Erythroblast (primary cell): ENCODE measurements around the gene PRUNE2.
"Not testable (repeated sequence)": the region's sequence is repeated elsewhere in the genome, so short reads cannot be mapped to it uniquely, and the experiment has no call there.

Experiments
- DNase-seq, 2 experiments: peaks; one replicate each; lab custom pipeline; 2025; lab: John Stamatoyannopoulos, UW
- GATA1 ChIP-seq: IDR thresholded peaks from 2 replicates; pipeline ENCODE4 v1.6.1; 2011; ENCODE audit warnings: low read depth, mild to moderate bottlenecking, control low read depth, low read length, moderate library complexity
- POLR2A ChIP-seq: IDR thresholded peaks from 2 replicates; pipeline ENCODE4 v1.6.1; 2011; ENCODE audit warnings: mild to moderate bottlenecking, low read length

PRUNE2 gene

GRCh38 chr9:76603931-76604570 lies 301.9 kb downstream of the PRUNE2 start:
- TF ChIP-seq POLR2A (no peak), GATA1 (no peak)
- no peak for DNase-seq

- TF ChIP-seq GATA1 (no peak), POLR2A (no peak)
- DNase-seq = no peak
Measured at GRCh38 chr9:76603448-76603895, 302.4 kb downstream of the PRUNE2 start.

- no peak for TF ChIP-seq GATA1
- TF ChIP-seq POLR2A = no peak
- no peak for DNase-seq
Measured at GRCh38 chr9:76602199-76602598, 303.7 kb downstream of the PRUNE2 start.

DNA sequence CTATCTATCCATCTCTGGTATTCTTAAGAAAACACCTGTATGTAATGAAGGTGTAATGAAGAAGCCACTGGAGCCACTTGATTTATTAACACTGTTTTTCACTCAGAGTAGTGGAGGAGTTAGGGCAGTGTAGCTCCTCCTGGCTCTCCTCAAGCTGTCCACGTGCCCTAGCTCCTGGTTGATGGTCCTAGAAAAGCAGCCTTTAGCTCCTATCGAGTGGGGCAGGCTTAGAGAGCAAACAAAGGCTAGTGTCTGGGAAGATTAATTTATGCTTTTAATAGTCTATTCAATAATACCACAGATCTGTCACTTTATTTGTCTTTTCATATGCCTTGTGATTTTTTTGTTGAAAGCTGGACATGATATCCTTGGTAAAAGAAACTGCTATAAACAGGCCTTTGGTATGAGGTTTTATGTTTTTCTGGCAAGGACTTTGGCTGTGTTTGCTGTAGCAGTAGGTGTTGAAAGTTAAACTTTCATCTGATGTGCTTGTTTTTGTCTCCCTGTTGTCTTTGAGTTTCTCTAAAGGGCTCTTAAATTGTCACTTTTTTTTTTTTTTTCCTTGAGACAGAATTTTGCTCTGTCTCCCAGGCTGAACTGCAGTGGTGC lies 305.8 kb downstream of the PRUNE2 start:
- no peak for DNase-seq
- TF ChIP-seq POLR2A = no peak
- no peak for TF ChIP-seq GATA1

- no peak for DNase-seq
- TF ChIP-seq GATA1 = no peak
- no peak for TF ChIP-seq POLR2A
Measured at GRCh38 chr9:76598981-76599380, 306.9 kb downstream of the PRUNE2 start.

GRCh38 chr9:76595645-76596044 lies 310.3 kb downstream of the PRUNE2 start:
- TF ChIP-seq GATA1 (no peak), POLR2A (no peak)
- no peak for DNase-seq

DNA sequence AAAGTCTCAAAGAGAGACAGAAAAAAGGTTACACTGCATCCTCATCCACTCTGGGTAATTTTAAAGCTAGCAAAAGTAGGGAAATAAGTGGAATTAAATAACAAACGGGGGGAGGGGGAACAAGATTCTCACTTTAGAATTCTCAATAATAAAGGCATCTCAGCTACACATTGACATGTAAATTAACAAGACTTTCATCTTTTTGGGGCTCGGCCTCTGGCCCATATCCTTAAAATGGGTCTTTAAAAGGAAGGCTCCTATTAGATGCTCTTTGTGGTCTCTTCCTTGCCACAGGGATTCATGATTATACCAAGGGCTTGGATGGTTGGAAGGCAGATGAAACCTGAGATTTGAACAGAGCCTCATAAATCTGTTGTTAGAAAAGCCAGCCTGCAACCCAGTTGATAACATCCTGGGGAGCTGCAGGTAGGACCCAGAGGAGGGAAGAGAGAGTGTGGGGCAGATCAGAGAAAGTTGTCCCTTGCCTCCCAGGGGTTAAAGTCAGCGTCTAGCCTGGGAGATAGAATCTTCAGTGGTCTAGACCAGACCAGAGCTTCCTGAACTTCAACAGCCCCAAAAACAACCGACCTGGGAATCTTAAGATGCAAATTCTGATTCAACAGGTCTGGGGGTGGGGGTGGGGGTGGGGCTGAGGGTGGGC lies 311.0 kb downstream of the PRUNE2 start:
- DNase-seq = no peak
- no peak for TF ChIP-seq POLR2A
- no peak for TF ChIP-seq GATA1

DNA sequence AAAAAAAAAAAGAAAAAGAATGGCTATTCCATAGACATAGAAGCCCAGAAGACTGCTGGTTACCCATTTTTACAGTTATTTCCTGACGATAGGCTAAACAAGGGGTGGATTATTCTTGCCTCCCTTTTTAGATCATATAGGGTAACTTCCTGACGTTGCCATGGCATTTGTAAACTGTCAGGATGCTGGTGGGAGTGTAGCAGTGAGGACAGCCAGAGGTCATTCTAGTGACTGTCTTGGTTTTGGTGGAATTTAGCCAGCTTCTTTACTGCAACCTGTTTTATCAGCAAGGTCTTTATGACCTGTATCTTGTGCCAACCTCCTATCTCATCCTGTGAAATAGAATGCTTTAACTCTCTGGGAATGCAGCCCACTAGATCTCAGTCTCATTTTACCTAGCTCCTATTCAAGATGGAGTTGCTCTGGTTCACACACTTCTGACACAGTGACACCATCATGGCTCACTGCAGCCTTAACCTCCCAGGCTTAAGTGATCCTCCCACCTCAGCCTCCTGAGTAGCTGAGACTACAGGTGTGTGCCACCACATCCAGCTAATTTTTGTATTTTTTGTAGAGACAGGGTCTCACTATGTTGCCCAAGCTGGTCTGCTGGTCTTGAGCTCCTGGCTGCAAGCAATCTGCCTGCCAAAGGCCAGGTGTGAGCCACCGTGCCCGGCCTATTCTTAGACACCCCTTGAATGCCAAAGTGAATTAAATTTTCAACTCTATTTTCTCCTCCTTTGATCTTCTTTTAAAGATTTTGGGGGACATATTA lies 311.8 kb downstream of the PRUNE2 start:
- not testable (repeated sequence) for DNase-seq

- no peak for DNase-seq
- TF ChIP-seq POLR2A (no peak), GATA1 (no peak)
Measured at GRCh38 chr9:76592974-76593347, 313.0 kb downstream of the PRUNE2 start.

DNA sequence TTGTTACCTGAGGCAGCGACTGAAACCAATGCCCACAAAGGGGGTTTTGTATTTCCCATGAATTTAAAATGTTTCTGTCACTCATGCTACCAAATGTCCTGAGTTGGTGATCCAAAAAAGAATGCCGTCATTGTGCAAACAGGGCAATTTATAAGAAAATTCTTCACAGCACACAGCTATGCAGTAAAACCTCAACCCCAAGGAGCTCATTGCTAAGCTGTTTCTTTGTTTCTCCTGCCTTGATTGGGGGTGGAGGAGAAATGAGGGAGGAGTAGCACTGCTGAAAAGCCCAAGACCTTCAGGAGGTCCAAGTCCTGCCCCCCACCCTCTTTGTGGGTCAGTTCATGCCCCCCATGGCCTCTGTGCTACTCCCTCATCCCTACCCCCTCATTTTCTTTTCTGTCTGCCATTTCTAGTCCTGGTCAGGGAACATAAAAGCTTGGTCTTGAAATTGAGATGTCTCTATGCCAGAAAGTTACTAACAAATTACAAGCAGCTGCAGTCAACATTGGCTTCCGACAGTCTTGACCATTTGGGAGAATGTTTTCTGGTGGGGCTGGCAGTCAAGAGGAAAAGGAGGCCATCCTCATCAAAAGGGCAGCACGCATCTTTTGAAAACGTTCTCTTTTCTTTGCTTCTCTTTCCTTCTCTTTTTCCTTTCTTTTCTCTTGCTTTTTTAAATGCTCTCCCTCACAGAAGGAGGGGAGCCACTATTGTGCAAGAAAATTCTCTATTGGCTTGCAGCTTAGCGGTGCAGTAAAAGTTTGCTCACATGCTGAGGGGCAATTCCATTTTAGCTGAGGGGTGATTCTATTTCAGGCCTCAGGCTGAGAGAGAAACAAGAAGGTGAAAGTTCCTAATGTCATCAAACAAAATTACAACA lies 313.6 kb downstream of the PRUNE2 start:
- no peak for DNase-seq
- TF ChIP-seq GATA1 (no peak), POLR2A (no peak)

- TF ChIP-seq GATA1 (no peak), POLR2A (no peak)
- no peak for DNase-seq
Measured at GRCh38 chr9:76591256-76591950, 314.5 kb downstream of the PRUNE2 start.

DNA sequence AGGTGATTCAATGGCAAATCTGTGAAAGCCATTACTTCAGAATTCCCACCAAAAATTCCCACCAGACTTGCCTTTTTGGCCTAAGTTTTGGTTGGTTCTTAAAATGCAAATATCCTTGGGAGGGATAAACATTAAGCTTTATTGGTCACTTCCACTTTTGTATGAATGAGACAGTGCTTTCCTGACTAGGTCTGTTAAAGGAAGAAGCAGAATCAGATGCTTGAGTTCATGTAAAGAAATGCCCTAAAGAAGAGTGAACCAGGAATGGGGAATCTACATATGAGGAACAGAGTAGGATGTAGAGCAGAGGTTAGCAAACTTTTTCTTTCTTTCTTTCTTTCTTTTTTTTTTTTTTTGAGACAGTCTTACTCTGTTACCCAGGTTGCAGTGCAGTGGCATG lies 317.6 kb downstream of the PRUNE2 start:
- TF ChIP-seq POLR2A (no peak), GATA1 (no peak)
- no peak for DNase-seq
